Parathyroid adenoma (tissue), 2 donors: ENCODE data around the gene OXSM.

Experiments
- H2AFZ ChIP-seq: fragments of 300-600 bp; sonication (generic); one replicate; pipeline ENCODE4 v1.7.0; 2017; ENCODE audit warnings: antibody characterized with exemption, mild to moderate bottlenecking
- H3K27ac ChIP-seq: fragments of 300-600 bp; sonication (generic); one replicate; pipeline ENCODE4 v1.7.0; 2017
- H3K27me3 ChIP-seq: fragments of 300-600 bp; sonication (generic); one replicate; pipeline ENCODE4 v1.7.0; 2017; ENCODE audit warnings: low read length; ENCODE audit not compliant: control insufficient read depth, insufficient read depth
- H3K36me3 ChIP-seq: fragments of 300-600 bp; sonication (generic); one replicate; pipeline ENCODE4 v1.7.0; 2017; ENCODE audit warnings: low read length; ENCODE audit not compliant: control insufficient read depth, insufficient read depth
- H3K4me1 ChIP-seq: fragments of 300-600 bp; sonication (generic); one replicate; pipeline ENCODE4 v1.7.0; 2017; ENCODE audit warnings: control low read depth
- H3K4me2 ChIP-seq: fragments of 300-600 bp; sonication (generic); one replicate; pipeline ENCODE4 v1.7.0; 2017; ENCODE audit warnings: low read length
- H3K4me3 ChIP-seq: fragments of 300-600 bp; sonication (generic); one replicate; pipeline ENCODE4 v1.7.0; 2017; ENCODE audit warnings: low read depth, low read length
- H3K79me2 ChIP-seq: fragments of 300-600 bp; sonication (generic); one replicate; pipeline ENCODE4 v1.7.0; 2017; ENCODE audit warnings: control low read depth
- H3K9ac ChIP-seq: fragments of 300-600 bp; sonication (generic); one replicate; pipeline ENCODE4 v1.7.0; 2017; ENCODE audit warnings: mild to moderate bottlenecking
- H3K9me3 ChIP-seq: fragments of 300-600 bp; sonication (generic); one replicate; pipeline ENCODE4 v1.7.0; 2017; ENCODE audit warnings: low read length; ENCODE audit not compliant: control insufficient read depth
- CTCF ChIP-seq: fragments of 300-600 bp; sonication (generic); IDR thresholded peaks from one replicate; pipeline ENCODE4 v1.7.0; 2017; ENCODE audit warnings: antibody characterized with exemption, mild to moderate bottlenecking
- donor health status: primary hyperparathyroidism.

OXSM gene

GRCh38 chr3:25749031-25749581, 40.8 kb upstream of the OXSM start:
- no peak overlapping the region for H2AFZ ChIP-seq
- no peaks in the 10 kb centered on the region for H3K9me3 ChIP-seq
- H3K27me3 ChIP-seq: no peaks in the 10 kb centered on the region
- H3K36me3 ChIP-seq: no peaks in the 10 kb centered on the region
- no peaks in the 10 kb centered on the region for H3K79me2 ChIP-seq
- no peak overlapping the region for H3K4me2 ChIP-seq
- no peaks in the 10 kb centered on the region for H3K4me1 ChIP-seq
- no peak overlapping the region for H3K9ac ChIP-seq
- no peak overlapping the region for H3K4me3 ChIP-seq
- no peak overlapping the region for H3K27ac ChIP-seq
- no peak for TF ChIP-seq CTCF

- Histone ChIP-seq H3K27ac (no peak overlapping the region), H3K4me2 (no peak overlapping the region), H3K79me2 (no peaks in the 10 kb centered on the region), H3K9ac (no peak overlapping the region), H3K4me3 (no peak overlapping the region), H3K9me3 (no peaks in the 10 kb centered on the region), H3K36me3 (no peaks in the 10 kb centered on the region), H2AFZ (no peak overlapping the region), H3K4me1 (no peaks in the 10 kb centered on the region), H3K27me3 (no peaks in the 10 kb centered on the region)
- no peak for TF ChIP-seq CTCF
Measured at GRCh38 chr3:25751048-25751447, 38.8 kb upstream of the OXSM start.

GRCh38 chr3:25751725-25752124, 38.2 kb upstream of the OXSM start:
- H3K4me2 ChIP-seq: no peak overlapping the region
- no peaks in the 10 kb centered on the region for H3K36me3 ChIP-seq
- H3K27ac ChIP-seq: no peak overlapping the region
- TF ChIP-seq CTCF: no peak
- no peak overlapping the region for H2AFZ ChIP-seq
- H3K79me2 ChIP-seq: no peaks in the 10 kb centered on the region
- no peak overlapping the region for H3K4me3 ChIP-seq
- H3K4me1 ChIP-seq: no peaks in the 10 kb centered on the region
- no peaks in the 10 kb centered on the region for H3K27me3 ChIP-seq
- H3K9me3 ChIP-seq: no peaks in the 10 kb centered on the region
- H3K9ac ChIP-seq: no peak overlapping the region

- Histone ChIP-seq H3K4me2 (no peak overlapping the region), H3K27ac (no peak overlapping the region), H3K36me3 (no peaks in the 10 kb centered on the region), H3K79me2 (peaks cover 4% of the 10 kb centered on the region), H3K27me3 (no peaks in the 10 kb centered on the region), H2AFZ (no peak overlapping the region), H3K4me3 (no peak overlapping the region), H3K9ac (no peak overlapping the region), H3K4me1 (no peaks in the 10 kb centered on the region), H3K9me3 (no peaks in the 10 kb centered on the region)
- TF ChIP-seq CTCF: no peak
Measured at GRCh38 chr3:25768851-25769250, 21.0 kb upstream of the OXSM start.

GRCh38 chr3:25775936-25776335, 14.0 kb upstream of the OXSM start:
- Histone ChIP-seq H3K4me1 (no peaks in the 10 kb centered on the region), H3K79me2 (peaks cover 4% of the 10 kb centered on the region), H3K4me2 (no peak overlapping the region), H3K27ac (no peak overlapping the region), H3K9me3 (no peaks in the 10 kb centered on the region), H3K27me3 (no peaks in the 10 kb centered on the region), H3K9ac (no peak overlapping the region), H3K36me3 (no peaks in the 10 kb centered on the region), H2AFZ (no peak overlapping the region), H3K4me3 (no peak overlapping the region)
- no peak for TF ChIP-seq CTCF
